ENCODE data around the gene ATG13. TPM values are rescaled to one million over a fixed set of nuclear protein-coding genes. Genes with fewer than 3 reads are reported as not detected.

The ATG13 gene
- total RNA-seq, 2 donors from 2014 or later = 96.4 to 130 TPM

GRCh38 chr11:46694607-46695006 is 77.3 kb downstream of the ATG13 start:
- Histone ChIP-seq H3K4me1 (ENCODE audit: control insufficient read depth, insufficient read depth, low read length) (peaks cover 5% of the 10 kb centered on the region), H3K36me3 (ENCODE audit: control insufficient read depth, insufficient read depth, low read length) (peaks cover 30% of the 10 kb centered on the region), H3K4me3 (ENCODE audit: low read length) (no peak overlapping the region), H3K9ac (ENCODE audit: extremely low read depth, low read length, poor library complexity, severe bottlenecking) (no peak overlapping the region), H3K27me3 (ENCODE audit: control insufficient read depth, insufficient read depth, low read length, poor library complexity, severe bottlenecking) (no peaks in the 10 kb centered on the region), H3K27ac (ENCODE audit: low read depth, low read length) (no peak overlapping the region), H3K9me3 (ENCODE audit: control insufficient read depth, low read length) (no peaks in the 10 kb centered on the region)
- no peak for TF ChIP-seq CTCF (conservative IDR thresholded peaks at IDR 0.05)
- Mint-ChIP-seq H3K4me3 (no peak overlapping the region), H3K27ac (no peak overlapping the region), H3K36me3 (ENCODE audit: low read depth) (peaks cover 17% of the 10 kb centered on the region), H3K27me3 (ENCODE audit: insufficient read depth) (no peaks in the 10 kb centered on the region), H3K4me1 (peaks cover 5% of the 10 kb centered on the region), H3K9me3 (no peaks in the 10 kb centered on the region)
- DNase-seq = no peak
- WGBS, 2 experiments (ENCODE audit: insufficient coverage in 1 of 2, insufficient read length in 1 of 2) = 92 to 100% methylated on average over 1 to 7 of the region's 7 CpGs

GRCh38 chr11:46695345-46696211 is 78.2 kb downstream of the ATG13 start:
- Mint-ChIP-seq H3K27ac (no peak overlapping the region), H3K4me3 (no peak overlapping the region), H3K27me3 (ENCODE audit: insufficient read depth) (no peaks in the 10 kb centered on the region), H3K4me1 (peaks cover 4% of the 10 kb centered on the region), H3K36me3 (ENCODE audit: low read depth) (peaks cover 17% of the 10 kb centered on the region), H3K9me3 (no peaks in the 10 kb centered on the region)
- DNase-seq = no peak
- TF ChIP-seq CTCF (conservative IDR thresholded peaks at IDR 0.05) = no peak
- Histone ChIP-seq H3K36me3 (ENCODE audit: control insufficient read depth, insufficient read depth, low read length) (peaks cover 30% of the 10 kb centered on the region), H3K4me3 (ENCODE audit: low read length) (no peak overlapping the region), H3K27me3 (ENCODE audit: control insufficient read depth, insufficient read depth, low read length, poor library complexity, severe bottlenecking) (no peaks in the 10 kb centered on the region), H3K9me3 (ENCODE audit: control insufficient read depth, low read length) (no peaks in the 10 kb centered on the region), H3K4me1 (ENCODE audit: control insufficient read depth, insufficient read depth, low read length) (peaks cover 5% of the 10 kb centered on the region), H3K27ac (ENCODE audit: low read depth, low read length) (no peak overlapping the region), H3K9ac (ENCODE audit: extremely low read depth, low read length, poor library complexity, severe bottlenecking) (no peak overlapping the region)
- 93 to 94% methylated on average over 11 to 12 of the region's 12 CpGs for WGBS, 2 experiments (ENCODE audit: insufficient coverage in 1 of 2, insufficient read length in 1 of 2)

GRCh38 chr11:46696212-46696558 is 78.8 kb downstream of the ATG13 start:
- H3K27me3 Mint-ChIP-seq (ENCODE audit: insufficient read depth) = no peaks in the 10 kb centered on the region
- DNase-seq = no peak
- H3K9me3 Mint-ChIP-seq = no peaks in the 10 kb centered on the region
- H3K4me1 ChIP-seq (ENCODE audit: control insufficient read depth, insufficient read depth, low read length) = peaks cover 5% of the 10 kb centered on the region
- H3K36me3 ChIP-seq (ENCODE audit: control insufficient read depth, insufficient read depth, low read length) = peaks cover 30% of the 10 kb centered on the region
- no peaks in the 10 kb centered on the region for H3K27me3 ChIP-seq (ENCODE audit: control insufficient read depth, insufficient read depth, low read length, poor library complexity, severe bottlenecking)
- TF ChIP-seq CTCF (conservative IDR thresholded peaks at IDR 0.05) = no peak
- no peak overlapping the region for H3K27ac ChIP-seq (ENCODE audit: low read depth, low read length)
- no peak overlapping the region for H3K4me3 Mint-ChIP-seq
- H3K4me1 Mint-ChIP-seq = no peaks in the 10 kb centered on the region
- H3K36me3 Mint-ChIP-seq (ENCODE audit: low read depth) = peaks cover 17% of the 10 kb centered on the region
- WGBS, 2 experiments (ENCODE audit: insufficient coverage in 1 of 2, insufficient read length in 1 of 2) = 93 to 95% methylated on average over 9 to 11 of the region's 11 CpGs
- H3K9me3 ChIP-seq (ENCODE audit: control insufficient read depth, low read length) = no peaks in the 10 kb centered on the region
- no peak overlapping the region for H3K4me3 ChIP-seq (ENCODE audit: low read length)
- no peak overlapping the region for H3K27ac Mint-ChIP-seq
- H3K9ac ChIP-seq (ENCODE audit: extremely low read depth, low read length, poor library complexity, severe bottlenecking) = no peak overlapping the region

Data from endodermal cell (in vitro differentiated cells).